HEK293 (cell line): ENCODE data around the gene SEPTIN2.

Source experiments
- CTCF ChIA-PET: fragments of 350-600 bp; formaldehyde crosslinking; extraction: SDS; loops from one replicate; lab custom pipeline; 2021; ENCODE audit warnings: antibody characterized with exemption; lab: Yijun Ruan, JAX
- POLR2A ChIA-PET: fragments of 300-600 bp; formaldehyde crosslinking; extraction: SDS; loops from one replicate; lab custom pipeline; 2020; ENCODE audit warnings: antibody characterized with exemption, inconsistent platforms; lab: Yijun Ruan, JAX
- H3K27ac ChIP-seq: fragments of 200-500 bp; sonication (Bioruptor generic); 2 replicates; pipeline ENCODE4 v1.5.1; 2014; ENCODE audit warnings: low read depth, low read length, control low read depth, inconsistent platforms; ENCODE audit errors: extremely low read depth
- H3K36me3 ChIP-seq, 2 experiments: fragments of 200-500 bp in 1 of 2; sonication (Bioruptor generic) in 1 of 2; 1 replicate in 1 of 2; 2 replicates in 1 of 2; pipeline ENCODE4 v1.5.1; 2014 to 2017; ENCODE audit warnings: inconsistent platforms in 2 of 2, low read length in 2 of 2; ENCODE audit not compliant: control insufficient read depth in 2 of 2, insufficient read depth in 1 of 2
- H3K4me1 ChIP-seq: fragments of 200-500 bp; sonication (Bioruptor generic); 2 replicates; pipeline ENCODE4 v1.5.1; 2014; ENCODE audit warnings: mild to moderate bottlenecking, low read length, inconsistent platforms; ENCODE audit not compliant: control insufficient read depth, insufficient read depth
- H3K4me3 ChIP-seq: 2 replicates; pipeline ENCODE4 v1.5.1; 2011; ENCODE audit warnings: low read depth, mild to moderate bottlenecking, control low read depth, low read length, moderate library complexity
- H3K9me3 ChIP-seq: fragments of 200-500 bp; sonication (Bioruptor generic); 2 replicates; pipeline ENCODE4 v1.5.1; 2014; ENCODE audit warnings: low read depth, low read length, inconsistent platforms; ENCODE audit not compliant: control insufficient read depth, insufficient read depth
- GLIS2 ChIP-seq: fragments of 450-650 bp; formaldehyde crosslinking; IDR thresholded peaks from 2 replicates; pipeline ENCODE4 v1.5.1; 2016; ENCODE audit warnings: missing biosample characterization, missing genetic modification characterization
- SCRT2 ChIP-seq: fragments of 450-650 bp; formaldehyde crosslinking; IDR thresholded peaks from 2 replicates; pipeline ENCODE4 v1.5.1; 2016; ENCODE audit warnings: missing biosample characterization, missing genetic modification characterization
- ZBTB8A ChIP-seq: fragments of 450-650 bp; formaldehyde crosslinking; IDR thresholded peaks from 2 replicates; pipeline ENCODE4 v1.5.1; 2016; ENCODE audit warnings: missing biosample characterization, missing genetic modification characterization
- ZFP37 ChIP-seq: fragments of 450-650 bp; formaldehyde crosslinking; IDR thresholded peaks from 2 replicates; pipeline ENCODE4 v1.5.1; 2016; ENCODE audit warnings: missing biosample characterization, missing genetic modification characterization
- ZNF133 ChIP-seq: fragments of 450-650 bp; formaldehyde crosslinking; IDR thresholded peaks from 2 replicates; pipeline ENCODE4 v1.5.1; 2016; ENCODE audit warnings: missing biosample characterization, missing genetic modification characterization
- ZNF23 ChIP-seq: fragments of 450-650 bp; formaldehyde crosslinking; IDR thresholded peaks from 2 replicates; pipeline ENCODE4 v1.5.1; 2016; ENCODE audit warnings: missing biosample characterization, missing genetic modification characterization, borderline replicate concordance
- ZNF248 ChIP-seq: fragments of 450-650 bp; formaldehyde crosslinking; IDR thresholded peaks from 2 replicates; pipeline ENCODE4 v1.5.1; 2017; ENCODE audit warnings: missing biosample characterization, missing genetic modification characterization
- ZNF324 ChIP-seq: fragments of 450-650 bp; formaldehyde crosslinking; IDR thresholded peaks from 2 replicates; pipeline ENCODE4 v1.5.1; 2016; ENCODE audit warnings: missing biosample characterization, missing genetic modification characterization
- ZNF335 ChIP-seq: fragments of 450-650 bp; formaldehyde crosslinking; conservative IDR thresholded peaks from 2 replicates; pipeline ENCODE4 v1.5.1; 2016; ENCODE audit warnings: missing biosample characterization, missing genetic modification characterization
- ZNF433 ChIP-seq: fragments of 450-650 bp; formaldehyde crosslinking; IDR thresholded peaks from 2 replicates; pipeline ENCODE4 v1.5.1; 2016; ENCODE audit warnings: missing biosample characterization, missing genetic modification characterization, low read depth
- ZNF514 ChIP-seq: fragments of 450-650 bp; formaldehyde crosslinking; IDR thresholded peaks from 2 replicates; pipeline ENCODE4 v1.5.1; 2016; ENCODE audit warnings: missing biosample characterization, missing genetic modification characterization
- ZNF600 ChIP-seq: fragments of 450-650 bp; formaldehyde crosslinking; IDR thresholded peaks from 2 replicates; pipeline ENCODE4 v1.5.1; 2016; ENCODE audit warnings: missing biosample characterization, missing genetic modification characterization
- ZNF707 ChIP-seq: fragments of 450-650 bp; formaldehyde crosslinking; IDR thresholded peaks from 2 replicates; pipeline ENCODE4 v1.5.1; 2016; ENCODE audit warnings: missing biosample characterization, missing genetic modification characterization
- TF ChIP-seq, protein P1 (sequence below): fragments of 450-650 bp; formaldehyde crosslinking; IDR thresholded peaks from 2 replicates; pipeline ENCODE4 v1.5.1; 2016; ENCODE audit warnings: missing biosample characterization, missing genetic modification characterization, low read depth
- TF ChIP-seq, protein P2 (sequence below): fragments of 450-650 bp; formaldehyde crosslinking; IDR thresholded peaks from 2 replicates; pipeline ENCODE4 v1.5.1; 2017; ENCODE audit warnings: missing biosample characterization, mild to moderate bottlenecking, missing genetic modification characterization, moderate library complexity

SEPTIN2 gene

DNA sequence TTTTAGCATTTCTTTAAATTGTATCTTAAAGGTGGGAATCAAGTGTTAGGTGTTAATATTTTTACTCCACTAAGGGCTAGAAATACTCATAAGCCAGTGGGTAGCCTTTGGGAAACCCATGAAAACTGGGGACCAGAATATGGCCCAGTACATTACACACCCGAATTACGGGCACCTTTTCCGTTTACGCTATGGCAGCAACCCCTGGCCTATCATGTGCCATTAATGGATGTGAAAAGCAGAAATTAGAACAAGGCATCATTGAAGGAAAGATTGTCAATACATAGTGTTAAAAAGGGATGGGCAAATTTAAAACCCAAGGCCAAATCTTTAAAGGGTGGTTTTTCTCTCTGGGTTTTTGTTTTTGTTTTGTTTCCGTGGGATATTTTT is 41.1 kb downstream of the SEPTIN2 start:
- peaks cover 17% of the 10 kb centered on the region for H3K4me1 ChIP-seq
- CTCF ChIA-PET = no interaction called here
- no peak overlapping the region; the same call in 1 of the 2 replicates for H3K27ac ChIP-seq
- peak overlapping the region; percentile 79 for H3K4me3 ChIP-seq
- TF ChIP-seq ZBTB8A (0 out of 2 replicates have a peak, but pooled peaks have one; percentile 8), ZNF335 (tag by site-specific recombination) (peak; percentile 31), ZFP37 (tag by site-specific recombination) (no peak)
- POLR2A ChIA-PET = interaction anchor here (1.0 kb wide), 2 partner anchors 242 to 278 kb away, joined by 3 read pairs; no protein-coding TSS in a partner anchor
- no peaks in the 10 kb centered on the region for H3K9me3 ChIP-seq
- H3K36me3 ChIP-seq = peaks cover 16 to 35% of the 10 kb centered on the region in 2 experiments; a peak in 2 of 3 replicates

DNA sequence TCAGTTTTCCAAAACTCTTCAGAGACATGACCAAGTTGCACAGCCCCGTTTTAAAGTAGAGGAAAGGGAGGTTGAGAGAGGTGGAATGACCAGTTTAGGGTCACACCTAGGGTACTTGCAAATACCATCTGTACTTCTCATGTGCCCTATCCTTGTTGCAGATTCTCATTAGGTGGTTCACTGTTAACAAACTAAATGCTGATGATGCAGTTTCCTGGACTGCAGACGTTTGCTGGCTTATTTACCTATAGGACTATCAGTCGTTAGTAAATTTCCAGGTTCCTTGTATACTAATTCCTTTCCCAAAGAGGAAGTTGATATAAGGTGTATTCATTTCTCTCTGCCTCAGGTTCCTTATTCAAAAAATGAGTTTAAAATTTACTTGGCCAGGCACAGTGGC is 41.8 kb downstream of the SEPTIN2 start:
- peak overlapping the region; percentile 79 for H3K4me3 ChIP-seq
- H3K9me3 ChIP-seq = no peaks in the 10 kb centered on the region
- peaks cover 17% of the 10 kb centered on the region for H3K4me1 ChIP-seq
- CTCF ChIA-PET = interaction anchor here (1.1 kb wide), 1 partner anchor 241 kb away, joined by 4 read pairs; no protein-coding TSS in a partner anchor
- TF ChIP-seq ZNF600 (tag by site-specific recombination) = no peak
- TF ChIP-seq, all 188 proteins: peak for 0
- POLR2A ChIA-PET = no interaction called here
- H3K36me3 ChIP-seq = peaks cover 9 to 28% of the 10 kb centered on the region in 2 experiments; a peak in 2 of 3 replicates
- no peak overlapping the region for H3K27ac ChIP-seq

DNA sequence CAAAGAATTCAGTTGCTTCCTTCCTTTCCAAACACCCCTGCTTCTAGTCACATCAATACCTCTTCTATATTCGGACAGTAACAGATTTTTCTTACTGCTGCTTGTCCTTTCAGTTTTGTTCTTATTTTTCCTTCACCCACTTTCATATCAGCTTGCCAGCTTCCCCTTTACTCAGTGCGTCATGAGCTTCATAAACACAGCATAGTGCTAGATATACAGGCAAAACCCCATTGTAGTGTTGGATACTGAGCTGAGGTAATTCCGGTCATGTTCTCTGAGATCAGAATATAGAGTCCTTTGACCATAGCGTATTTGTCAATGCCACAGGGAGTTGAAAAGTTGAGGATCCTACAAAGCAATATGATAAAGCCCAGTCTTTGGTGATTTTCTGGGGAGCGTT is 42.7 kb downstream of the SEPTIN2 start:
- Histone ChIP-seq H3K36me3 (peaks cover under 1 to 23% of the 10 kb centered on the region in 2 experiments; a peak in 2 of 3 replicates), H3K27ac (no peak overlapping the region), H3K9me3 (no peaks in the 10 kb centered on the region), H3K4me3 (no peak overlapping the region), H3K4me1 (peaks cover 17% of the 10 kb centered on the region)
- POLR2A ChIA-PET = interaction anchor here (1.0 kb wide), 1 partner anchor 28 kb away, joined by 3 read pairs; no protein-coding TSS in a partner anchor
- CTCF ChIA-PET = interaction anchor here (0.6 to 1.2 kb wide), 6 partner anchors 34 to 507 kb away, joined by 3 to 4 read pairs (median 3); no protein-coding TSS in a partner anchor
- TF ChIP-seq ZNF23 (tag by site-specific recombination) = no peak
- no peak for TF ChIP-seq ZNF133 (tag by site-specific recombination)
- no peak for TF ChIP-seq SCRT2 (tag by site-specific recombination)
- no peak for TF ChIP-seq ZNF707 (tag by site-specific recombination)
- no peak for TF ChIP-seq ZNF324 (tag by site-specific recombination)
- no peak for TF ChIP-seq ZNF248 (tag by site-specific recombination)
- TF ChIP-seq ZNF514 (tag by site-specific recombination) = no peak
- TF ChIP-seq ZNF433 = no peak
- TF ChIP-seq, protein P1, sequence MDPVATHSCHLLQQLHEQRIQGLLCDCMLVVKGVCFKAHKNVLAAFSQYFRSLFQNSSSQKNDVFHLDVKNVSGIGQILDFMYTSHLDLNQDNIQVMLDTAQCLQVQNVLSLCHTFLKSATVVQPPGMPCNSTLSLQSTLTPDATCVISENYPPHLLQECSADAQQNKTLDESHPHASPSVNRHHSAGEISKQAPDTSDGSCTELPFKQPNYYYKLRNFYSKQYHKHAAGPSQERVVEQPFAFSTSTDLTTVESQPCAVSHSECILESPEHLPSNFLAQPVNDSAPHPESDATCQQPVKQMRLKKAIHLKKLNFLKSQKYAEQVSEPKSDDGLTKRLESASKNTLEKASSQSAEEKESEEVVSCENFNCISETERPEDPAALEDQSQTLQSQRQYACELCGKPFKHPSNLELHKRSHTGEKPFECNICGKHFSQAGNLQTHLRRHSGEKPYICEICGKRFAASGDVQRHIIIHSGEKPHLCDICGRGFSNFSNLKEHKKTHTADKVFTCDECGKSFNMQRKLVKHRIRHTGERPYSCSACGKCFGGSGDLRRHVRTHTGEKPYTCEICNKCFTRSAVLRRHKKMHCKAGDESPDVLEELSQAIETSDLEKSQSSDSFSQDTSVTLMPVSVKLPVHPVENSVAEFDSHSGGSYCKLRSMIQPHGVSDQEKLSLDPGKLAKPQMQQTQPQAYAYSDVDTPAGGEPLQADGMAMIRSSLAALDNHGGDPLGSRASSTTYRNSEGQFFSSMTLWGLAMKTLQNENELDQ (tag by site-specific recombination) = no peak

DNA sequence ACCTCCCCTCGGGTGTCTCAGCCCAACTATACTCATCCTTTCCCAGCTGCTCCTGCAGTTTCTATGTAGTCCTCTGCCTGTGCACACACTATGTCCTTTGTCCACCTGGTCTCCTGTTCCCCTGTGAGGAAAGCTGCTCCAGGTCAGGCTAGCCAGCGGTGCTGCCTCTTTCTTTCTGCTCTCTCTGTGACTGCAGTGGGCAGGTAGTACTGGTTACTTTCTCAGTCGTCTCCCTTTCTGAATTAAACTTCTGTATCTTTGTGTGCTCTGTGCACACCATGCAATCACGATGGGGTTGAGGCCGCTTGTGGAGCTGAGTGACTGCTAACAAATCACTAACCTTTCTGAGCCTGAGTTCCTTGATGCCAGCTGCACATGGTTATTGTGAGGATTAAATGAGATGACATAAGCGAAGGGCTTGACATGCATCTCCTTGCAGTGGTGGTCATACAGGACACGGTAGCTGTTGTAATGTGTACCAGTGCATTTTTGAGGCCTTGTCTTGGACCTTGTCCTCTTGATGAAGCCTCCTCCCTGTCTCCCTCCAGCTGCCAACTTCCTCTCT is 43.8 kb downstream of the SEPTIN2 start:
- Histone ChIP-seq H3K4me1 (peaks cover 14% of the 10 kb centered on the region), H3K9me3 (no peaks in the 10 kb centered on the region), H3K27ac (no peak overlapping the region), H3K4me3 (no peak overlapping the region), H3K36me3 (peaks cover 0 to 19% of the 10 kb centered on the region in 2 experiments; a peak in 1 of 3 replicates)
- ChIA-PET CTCF (interaction anchor here (0.7 to 1.8 kb wide), 3 partner anchors 9 to 251 kb away, joined by 3 to 5 read pairs (median 3); no protein-coding TSS in a partner anchor), POLR2A (interaction anchor here (1.0 kb wide), 1 partner anchor 44 kb away, joined by 4 read pairs; the partner anchor contains the start of gene HDLBP)
- TF ChIP-seq GLIS2 (tag by site-specific recombination) = no peak
- TF ChIP-seq, protein P2, sequence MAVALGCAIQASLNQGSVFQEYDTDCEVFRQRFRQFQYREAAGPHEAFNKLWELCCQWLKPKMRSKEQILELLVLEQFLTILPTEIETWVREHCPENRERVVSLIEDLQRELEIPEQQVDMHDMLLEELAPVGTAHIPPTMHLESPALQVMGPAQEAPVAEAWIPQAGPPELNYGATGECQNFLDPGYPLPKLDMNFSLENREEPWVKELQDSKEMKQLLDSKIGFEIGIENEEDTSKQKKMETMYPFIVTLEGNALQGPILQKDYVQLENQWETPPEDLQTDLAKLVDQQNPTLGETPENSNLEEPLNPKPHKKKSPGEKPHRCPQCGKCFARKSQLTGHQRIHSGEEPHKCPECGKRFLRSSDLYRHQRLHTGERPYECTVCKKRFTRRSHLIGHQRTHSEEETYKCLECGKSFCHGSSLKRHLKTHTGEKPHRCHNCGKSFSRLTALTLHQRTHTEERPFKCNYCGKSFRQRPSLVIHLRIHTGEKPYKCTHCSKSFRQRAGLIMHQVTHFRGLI (tag by site-specific recombination) = peak; percentile 37; the same call in 1 of the 2 replicates
